ENCODE data around the gene ZNF587B.

- TF ChIP-seq, protein P1, sequence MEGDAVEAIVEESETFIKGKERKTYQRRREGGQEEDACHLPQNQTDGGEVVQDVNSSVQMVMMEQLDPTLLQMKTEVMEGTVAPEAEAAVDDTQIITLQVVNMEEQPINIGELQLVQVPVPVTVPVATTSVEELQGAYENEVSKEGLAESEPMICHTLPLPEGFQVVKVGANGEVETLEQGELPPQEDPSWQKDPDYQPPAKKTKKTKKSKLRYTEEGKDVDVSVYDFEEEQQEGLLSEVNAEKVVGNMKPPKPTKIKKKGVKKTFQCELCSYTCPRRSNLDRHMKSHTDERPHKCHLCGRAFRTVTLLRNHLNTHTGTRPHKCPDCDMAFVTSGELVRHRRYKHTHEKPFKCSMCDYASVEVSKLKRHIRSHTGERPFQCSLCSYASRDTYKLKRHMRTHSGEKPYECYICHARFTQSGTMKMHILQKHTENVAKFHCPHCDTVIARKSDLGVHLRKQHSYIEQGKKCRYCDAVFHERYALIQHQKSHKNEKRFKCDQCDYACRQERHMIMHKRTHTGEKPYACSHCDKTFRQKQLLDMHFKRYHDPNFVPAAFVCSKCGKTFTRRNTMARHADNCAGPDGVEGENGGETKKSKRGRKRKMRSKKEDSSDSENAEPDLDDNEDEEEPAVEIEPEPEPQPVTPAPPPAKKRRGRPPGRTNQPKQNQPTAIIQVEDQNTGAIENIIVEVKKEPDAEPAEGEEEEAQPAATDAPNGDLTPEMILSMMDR (IDR thresholded peaks at IDR 0.05; ENCODE audit: insufficient read depth, low read depth, low read length), result no peak
- TF ChIP-seq EZH2 (IDR thresholded peaks at IDR 0.05; ENCODE audit: insufficient read depth, low read length), result no peak
Observed at GRCh38 chr19:57818378-57818777, 11.7 kb upstream of the ZNF587B start.

Measured in astrocyte (in vitro differentiated cells and primary cell).